Measurements from ENCODE around the gene HDHD3.

HDHD3 gene

DNA sequence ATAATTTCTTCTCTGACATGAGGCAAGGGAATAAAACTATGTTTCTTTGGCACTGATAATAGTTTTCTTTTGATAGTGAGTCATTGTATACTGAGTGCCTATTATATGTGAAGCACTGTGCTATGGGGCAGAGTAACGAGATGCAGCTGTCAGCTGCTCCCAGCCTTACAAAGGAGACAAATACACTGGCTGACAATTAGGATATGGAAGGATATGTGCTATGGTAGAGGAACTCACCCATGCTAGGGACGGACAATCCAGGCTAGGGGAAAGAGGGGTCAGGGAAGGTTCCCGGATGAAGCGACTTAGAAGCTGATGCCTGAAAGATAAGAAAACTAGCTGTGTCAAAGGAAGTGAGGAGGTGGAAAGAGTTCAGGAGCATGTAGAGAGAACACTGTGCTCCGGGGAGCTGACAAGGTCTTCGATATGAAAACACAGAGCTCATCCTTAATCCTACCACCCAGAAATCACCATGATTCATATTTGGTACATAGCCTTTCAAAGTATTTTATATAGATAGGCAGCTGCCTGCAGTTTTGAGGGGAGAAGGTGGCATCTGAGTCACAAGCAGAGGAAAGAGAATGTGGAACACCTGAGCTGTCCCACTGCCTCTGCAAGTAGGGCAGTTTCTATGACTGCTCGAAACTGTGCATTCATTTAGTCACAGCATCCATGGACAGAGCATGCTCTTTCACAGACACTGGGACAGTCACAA, 15.3 kb downstream of the HDHD3 start:
- DNase-seq: no peak

DNA sequence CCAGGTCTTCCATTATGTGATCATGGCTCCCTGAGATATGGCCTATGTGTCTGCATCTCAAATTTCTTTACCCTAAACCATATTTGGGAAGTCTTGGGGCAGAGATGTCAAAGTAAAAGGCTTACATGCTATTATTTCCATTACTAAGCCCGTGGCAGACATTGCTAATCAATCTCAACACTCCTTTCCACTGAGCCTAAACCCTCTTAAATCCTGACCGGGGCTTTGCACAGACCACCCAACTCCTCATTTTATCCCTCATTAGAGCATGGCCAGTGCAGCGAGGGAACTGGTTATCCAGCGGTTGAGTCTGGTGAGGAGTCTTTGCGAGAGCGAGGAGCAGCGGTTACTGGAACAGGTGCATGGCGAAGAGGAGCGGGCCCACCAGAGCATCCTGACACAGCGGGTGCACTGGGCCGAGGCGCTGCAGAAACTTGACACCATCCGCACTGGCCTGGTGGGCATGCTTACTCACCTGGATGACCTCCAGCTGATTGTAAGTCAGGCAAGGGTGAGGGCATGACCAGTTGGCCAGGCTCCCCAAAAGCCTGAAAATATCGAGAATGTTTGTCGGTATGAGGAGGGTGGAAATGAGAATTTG, 16.4 kb downstream of the HDHD3 start:
- no peak for DNase-seq

DNA sequence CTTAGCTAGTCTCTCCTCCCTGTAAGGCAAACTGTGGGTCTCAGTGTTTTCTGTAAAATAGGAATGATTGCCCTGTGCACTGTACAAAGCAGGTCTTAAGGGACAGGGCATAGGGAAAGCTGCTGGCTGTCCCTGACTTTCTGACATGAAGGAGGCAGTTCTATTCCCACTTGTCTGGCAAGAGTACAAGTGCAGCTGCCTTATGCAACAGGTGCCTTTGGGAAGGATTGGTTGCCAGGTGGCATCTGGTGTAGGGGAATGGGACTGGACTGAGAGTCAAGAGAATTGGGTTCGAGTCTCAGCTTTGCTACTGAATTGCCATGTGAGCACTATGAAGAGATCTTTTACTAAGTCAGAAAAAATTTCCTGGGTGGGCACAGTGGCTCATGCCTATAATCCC, 17.4 kb downstream of the HDHD3 start:
- DNase-seq: no peak

DNA sequence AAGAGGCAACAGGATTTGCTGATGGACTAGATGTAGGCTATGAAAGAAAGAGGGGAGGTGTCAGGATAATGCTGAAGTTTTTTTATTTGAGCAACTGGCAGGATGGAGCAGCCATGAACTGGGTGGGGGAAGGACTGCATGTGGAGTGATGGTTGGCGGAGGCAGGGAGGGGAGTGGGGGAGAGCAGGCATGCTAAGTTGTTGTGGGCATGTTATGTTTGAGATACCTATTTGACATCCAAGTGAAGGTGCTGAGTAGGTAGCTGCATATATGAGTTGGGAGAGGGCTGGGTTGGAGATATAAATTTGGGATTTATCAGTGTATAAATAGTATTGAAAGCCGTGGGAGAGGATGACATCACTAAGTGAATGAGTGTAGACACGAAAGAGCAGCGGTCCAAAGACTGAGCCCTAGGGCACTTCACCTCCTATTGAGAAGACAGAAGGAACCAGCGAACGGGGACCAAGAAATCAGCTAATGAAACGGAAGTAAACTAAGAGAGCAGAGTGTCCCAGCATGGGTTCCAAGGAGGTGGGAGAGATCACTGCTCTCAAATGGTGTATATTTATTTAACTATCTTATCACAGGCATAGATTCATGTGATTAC, 20.0 kb downstream of the HDHD3 start:
- no peak for DNase-seq

DNA sequence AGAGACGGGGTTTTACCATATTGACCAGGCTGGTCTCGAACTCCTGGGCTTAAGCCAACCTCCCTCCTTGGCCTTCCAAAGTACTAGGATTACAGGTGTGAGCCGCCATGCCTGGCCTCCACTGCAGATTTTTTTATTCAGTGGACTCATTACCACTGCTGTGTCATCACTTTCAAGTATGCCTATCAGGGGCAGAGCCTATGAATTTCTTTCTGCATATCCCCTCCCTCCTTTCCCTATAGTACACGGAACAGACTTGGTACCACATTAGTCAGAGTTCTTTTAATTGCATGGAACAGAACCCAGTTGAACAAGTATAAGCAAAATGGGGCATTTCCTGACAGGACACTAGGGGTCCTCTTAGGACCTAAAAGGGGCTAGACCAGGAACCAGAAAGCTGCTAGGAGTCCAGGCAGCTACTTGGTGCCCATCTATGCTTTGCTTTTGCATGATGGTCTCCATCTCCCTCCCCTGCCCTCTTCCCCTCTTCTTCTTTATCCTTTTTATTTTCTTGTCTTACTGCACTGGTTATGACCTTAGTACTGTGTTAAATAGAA, 21.7 kb downstream of the HDHD3 start:
- no peak for DNase-seq

DNA sequence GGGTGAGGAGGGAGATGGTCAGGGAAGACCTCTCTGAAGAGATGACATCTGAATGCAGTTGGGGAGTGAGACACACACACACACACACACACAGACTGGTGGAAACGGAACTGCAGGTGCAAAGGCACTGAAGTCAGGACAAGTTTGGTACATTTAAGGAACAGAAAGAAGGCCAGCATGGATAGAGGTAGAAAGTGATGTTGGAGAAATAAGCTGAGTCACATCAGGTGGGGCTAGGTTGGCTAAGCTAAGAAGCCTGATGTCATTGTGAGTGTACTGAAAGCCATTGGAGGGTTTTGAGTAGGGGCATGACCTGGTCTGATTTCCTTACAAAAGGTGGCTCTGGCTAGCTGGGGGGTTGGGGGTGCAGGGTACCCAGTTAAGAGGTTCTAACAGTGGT, 24.4 kb downstream of the HDHD3 start:
- no peak for DNase-seq

DNA sequence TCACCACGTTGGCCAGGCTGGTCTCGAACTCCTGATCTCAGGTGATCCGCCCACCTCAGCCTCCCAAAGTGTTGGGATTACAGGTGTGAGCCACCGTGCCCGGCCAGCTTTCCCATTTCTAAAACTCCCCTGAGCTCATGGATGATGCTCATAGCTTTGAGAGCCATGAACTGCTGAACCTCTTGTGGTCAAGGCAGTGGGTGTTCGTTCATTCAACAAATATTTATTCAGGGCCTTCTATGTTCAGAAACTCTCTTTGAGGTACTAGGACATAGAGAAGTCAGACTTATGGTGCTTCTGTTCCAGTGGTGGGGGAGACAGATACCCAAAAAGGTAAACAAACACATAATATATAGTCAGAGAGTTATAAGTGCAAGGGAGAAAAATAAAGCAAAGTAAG, 24.8 kb downstream of the HDHD3 start:
- DNase-seq: no peak

DNA sequence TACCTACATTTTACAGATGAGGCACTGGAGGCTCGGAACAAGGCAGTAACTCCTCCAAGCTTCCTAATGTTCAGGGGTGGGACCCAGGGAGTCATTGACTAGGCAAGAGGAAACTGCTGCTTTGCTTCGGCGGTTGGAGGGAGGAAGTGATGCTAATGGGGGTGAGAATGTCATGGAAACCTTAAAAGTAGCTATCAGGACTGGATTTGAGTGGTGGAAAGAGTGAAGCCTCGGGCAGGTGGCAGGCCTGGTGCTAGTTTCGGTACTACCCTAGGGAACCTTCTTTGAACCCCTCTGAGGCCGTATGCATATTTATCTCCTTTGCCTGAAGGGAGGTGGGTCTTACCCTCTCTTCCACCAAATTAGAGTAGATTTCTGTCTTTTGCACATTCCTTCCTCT, 25.8 kb downstream of the HDHD3 start:
- no peak for DNase-seq

DNA sequence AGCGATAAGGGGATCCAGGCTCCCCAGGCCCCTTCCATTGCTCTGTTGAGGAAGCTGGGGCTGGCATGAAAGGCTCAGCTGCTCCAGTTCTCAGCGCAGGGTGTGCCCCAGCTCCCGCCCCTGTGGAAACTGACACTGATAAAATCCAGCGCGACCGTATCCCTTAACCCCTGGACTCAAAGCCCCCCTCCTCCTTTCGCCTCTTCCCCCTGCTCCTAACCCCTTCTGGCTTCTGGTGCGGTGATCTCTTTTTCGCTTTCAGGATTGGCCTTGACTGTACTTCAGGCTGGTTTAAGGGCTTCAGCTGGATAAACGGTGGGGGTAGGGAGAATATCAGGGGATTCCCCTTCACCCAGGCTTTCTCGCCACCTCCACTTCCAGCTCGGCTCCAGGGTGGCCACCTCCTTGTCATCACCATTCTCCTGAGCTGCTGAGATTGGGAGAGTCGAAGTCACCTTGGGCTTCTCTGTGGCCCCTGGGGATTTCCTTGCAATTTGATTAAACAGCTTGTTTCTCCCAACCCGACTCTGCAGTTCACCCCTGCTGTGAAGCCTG, 26.6 kb downstream of the HDHD3 start:
- DNase-seq: peak; percentile 14

DNA sequence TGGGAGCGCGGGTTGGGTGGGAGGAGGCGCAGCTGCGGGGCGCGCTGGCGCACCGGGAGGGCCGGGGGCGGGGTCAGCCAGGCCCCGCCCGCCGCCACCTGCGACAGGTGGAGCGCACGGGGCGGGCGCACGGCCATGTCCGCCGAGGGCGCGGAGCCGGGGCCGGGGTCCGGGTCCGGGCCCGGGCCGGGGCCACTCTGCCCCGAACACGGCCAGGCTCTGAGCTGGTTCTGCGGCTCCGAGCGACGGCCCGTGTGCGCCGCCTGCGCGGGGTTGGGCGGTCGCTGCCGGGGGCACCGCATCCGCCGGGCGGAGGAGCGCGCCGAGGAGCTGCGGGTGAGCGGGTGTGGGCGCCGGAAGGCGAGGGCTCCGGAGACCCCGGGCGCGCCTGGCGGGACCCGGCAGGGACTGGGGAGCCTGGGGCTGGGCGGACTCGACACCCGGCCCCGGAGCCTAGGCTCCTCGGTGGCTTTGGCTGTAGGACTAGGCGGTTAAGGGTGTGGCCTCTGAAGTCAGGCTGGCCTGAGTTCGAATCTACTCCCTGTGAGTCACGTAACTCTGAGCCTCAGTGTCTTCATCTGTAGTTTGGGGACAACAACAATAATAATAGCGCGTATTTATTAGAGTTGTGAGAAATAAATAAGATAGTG, 27.2 kb downstream of the HDHD3 start, which contains the start of gene BSPRY:
TSS of gene BSPRY (plus strand) at position 97 of the 650 bp plus-strand sequence. CDS start at position 136, 39 bp downstream.
- DNase-seq: no peak

DNA sequence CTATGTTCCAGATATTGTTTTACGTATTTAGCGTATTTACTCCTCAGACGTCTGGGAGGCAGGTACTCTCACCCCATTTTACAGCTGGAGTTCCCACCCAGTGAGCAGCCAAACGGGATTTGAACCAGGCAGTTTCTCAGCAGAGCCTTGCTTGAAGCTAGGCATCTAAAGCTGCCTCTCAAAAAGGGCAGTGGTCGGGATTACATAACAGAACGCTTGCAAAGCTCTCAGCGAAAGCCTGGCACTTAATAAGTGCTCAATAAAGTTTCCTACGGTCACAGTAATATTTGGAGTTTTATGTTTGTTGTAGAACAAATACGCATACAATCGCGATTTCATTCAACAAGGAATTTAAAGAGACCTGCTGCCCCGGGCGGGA, 27.7 kb downstream of the HDHD3 start:
- no peak for DNase-seq

DNA sequence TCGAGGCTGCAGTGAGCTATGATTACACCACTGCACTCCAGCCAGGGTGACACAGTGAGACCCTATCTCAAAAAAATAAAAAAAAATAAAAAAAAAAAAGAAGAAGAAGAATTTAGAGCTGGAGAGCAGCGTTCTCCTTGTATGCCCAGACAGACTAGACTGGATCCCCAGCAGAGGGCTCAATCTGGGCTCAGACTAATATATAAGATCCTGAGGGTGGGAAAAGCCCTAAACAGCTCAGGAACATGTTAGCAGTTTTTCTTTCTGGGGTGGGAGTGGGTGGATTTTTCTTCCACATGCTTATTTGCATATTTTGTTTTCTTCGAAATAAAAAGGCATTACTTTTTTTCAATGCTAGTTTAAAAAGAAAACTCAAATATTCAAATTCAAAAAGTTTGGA, 28.3 kb downstream of the HDHD3 start:
- DNase-seq: no peak

DNA sequence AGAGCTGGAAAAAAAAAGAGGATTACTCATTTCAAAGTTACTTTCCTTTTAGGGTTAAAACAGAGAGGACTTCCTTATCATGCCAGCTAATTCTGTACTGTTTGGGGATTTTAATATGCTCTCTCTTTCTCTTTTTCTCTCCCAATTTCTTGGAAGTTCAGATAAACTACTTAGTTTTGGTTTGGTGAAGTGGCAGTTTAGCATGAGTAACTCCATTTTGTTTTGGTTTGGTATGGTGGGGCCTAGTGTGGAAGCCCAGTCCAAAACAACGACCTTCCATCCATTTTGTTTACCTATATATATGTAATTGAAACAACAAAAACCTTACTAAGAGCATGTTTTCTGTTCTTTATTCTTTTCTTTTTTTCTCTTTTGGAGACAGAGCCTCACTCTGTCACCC, 31.1 kb downstream of the HDHD3 start:
- DNase-seq: no peak

DNA sequence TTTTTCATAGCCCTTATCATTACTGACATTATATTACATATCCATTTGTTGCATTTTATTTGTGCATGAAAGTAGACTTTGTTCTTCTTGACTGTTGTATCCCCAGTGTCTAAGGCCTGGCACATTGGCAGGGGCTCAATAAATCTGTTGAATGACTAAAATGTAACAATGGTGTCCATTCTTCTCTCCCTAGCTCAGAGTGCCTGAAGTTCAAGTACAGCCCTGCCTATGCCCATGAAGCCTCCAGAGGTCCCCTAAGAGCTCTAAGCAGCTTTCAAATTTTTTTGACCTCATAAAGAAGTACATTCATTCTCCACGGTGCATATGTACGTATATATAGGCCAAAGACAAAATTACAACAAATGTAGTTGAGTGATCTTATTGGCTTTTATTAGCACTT, 31.6 kb downstream of the HDHD3 start:
- DNase-seq: no peak

DNA sequence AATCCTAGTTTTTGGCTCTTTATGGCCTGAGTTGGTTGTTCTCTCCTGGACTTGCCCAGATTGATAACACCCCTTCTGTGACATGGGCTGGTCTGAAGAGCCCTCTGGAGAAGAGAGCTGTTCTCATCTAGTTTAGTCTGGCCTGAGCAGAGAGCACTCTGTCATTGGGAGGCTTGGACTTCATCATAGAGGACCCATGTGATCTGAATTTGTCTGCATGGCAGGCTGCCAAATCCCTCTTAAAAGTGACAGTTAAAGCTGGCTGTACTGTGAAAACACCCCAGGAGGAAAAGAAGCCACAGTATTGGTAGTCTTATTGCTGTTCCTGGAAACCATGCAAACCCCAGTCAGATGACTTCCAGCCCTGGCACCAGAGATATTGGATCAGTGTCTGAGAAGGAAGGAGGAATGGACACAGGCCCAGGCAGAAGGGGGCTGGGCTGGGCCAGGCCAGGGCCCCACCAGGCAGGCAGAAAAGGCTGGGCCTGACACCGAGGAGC, 33.0 kb downstream of the HDHD3 start:
- DNase-seq: peak; percentile 68

DNA sequence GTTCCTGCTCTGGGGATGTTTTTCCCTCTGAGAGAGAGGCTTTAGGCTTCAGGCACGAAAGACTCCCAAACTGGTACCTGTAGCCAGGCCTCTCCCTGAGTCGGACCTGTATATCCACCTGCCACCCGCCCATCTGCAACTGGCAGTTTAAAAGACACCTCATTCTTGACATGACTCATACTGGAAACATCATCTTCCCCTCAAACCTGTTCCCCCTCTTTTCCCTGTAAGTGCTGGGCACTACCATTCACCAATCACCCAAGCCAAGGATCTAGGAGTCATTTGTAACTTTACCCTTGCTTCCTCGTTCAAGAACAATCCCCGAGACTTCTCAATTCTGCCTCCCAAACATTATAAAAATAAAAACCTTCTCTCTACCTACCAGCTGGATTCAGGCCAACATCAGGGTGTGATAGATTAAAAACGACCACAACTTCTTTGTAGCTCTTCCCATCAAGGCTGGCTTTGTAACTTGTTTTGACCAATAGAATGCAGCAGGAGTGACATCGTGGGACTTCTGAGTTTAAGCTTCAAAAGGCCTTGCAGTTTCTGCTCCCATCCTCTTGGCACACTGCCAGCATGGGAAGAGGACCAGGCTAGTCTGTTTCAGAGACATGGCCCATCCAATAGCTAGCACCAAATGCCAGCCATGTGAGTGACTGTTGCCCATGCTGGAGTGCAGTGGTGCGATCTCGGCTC, 34.9 kb downstream of the HDHD3 start:
- DNase-seq: no peak

DNA sequence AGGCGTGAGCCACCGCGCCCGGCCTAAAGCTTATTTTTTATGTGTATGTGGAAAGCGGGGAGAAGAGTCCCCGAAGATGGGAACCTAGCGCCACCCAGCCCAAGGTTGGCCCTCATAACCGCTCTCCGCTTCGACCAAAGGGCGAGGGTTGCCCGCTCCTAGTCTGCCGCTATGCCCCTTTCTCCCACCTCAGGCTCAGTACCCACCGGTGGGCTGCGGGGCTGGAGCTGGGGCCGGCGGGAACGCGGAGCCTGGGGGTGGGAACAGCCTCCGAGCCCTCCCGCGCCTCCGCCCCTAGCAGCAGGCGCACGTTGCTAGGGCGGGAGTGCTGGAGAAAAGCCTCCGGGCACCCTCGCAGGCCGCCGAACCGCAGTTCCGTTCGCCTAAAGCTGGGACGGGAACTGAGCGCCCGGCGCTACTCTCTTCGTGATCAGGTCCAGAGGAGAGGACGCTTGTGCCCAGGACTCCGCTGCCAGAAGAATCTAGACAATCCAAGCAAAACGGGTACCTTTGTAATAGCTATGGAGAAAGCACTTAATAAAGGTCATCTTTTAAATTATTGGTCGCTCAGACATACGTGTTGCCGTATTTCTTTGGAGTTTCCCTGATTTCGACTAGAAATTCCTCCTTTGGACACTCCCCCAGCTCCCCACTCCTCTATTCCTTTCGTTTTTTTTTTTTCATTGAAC, 36.6 kb downstream of the HDHD3 start, which contains the start of gene WDR31:
TSS of gene WDR31 (minus strand) at position 265 of the 689 bp plus-strand sequence. CDS start 8,253 bp downstream, outside the sequence.
- DNase-seq: peak; percentile 90

DNA sequence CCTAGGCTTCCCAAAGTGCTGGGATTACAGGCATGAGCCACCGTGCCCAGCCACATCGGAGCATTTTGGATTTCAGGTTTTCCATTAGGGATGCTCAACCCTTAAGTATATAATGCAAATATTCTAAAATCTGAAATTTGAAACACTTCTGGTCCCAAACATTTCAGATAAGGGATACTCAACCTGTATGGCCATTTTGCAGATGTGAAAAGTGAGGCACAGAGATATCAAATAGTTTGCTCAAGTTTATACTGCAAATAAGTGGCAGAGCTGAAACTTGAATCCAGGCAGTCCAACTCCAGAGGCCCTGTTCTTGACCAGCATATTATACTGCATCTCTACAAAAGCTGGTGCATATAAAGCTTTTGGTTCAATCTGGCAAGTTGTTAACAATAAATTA, 39.1 kb downstream of the HDHD3 start:
- no peak for DNase-seq

DNA sequence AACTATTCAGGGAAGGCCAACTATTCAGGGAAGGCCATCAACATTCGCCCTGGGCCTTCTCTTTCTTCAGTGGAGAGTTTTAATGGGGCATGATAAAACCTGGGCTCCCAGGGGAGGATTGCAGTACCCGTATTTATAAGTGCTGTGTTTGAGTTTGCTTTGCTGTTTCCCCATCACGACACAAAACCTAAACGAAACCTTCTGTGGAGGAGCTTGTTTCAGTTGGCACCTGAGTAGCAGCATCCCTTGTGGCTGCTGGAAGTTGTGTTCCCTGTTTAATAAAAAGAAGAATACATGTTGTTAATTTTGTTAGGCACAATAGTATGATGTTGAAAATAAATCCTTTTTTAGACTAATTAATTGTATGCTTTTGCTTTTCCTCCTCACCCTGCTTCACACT, 45.0 kb downstream of the HDHD3 start:
- DNase-seq: no peak

DNA sequence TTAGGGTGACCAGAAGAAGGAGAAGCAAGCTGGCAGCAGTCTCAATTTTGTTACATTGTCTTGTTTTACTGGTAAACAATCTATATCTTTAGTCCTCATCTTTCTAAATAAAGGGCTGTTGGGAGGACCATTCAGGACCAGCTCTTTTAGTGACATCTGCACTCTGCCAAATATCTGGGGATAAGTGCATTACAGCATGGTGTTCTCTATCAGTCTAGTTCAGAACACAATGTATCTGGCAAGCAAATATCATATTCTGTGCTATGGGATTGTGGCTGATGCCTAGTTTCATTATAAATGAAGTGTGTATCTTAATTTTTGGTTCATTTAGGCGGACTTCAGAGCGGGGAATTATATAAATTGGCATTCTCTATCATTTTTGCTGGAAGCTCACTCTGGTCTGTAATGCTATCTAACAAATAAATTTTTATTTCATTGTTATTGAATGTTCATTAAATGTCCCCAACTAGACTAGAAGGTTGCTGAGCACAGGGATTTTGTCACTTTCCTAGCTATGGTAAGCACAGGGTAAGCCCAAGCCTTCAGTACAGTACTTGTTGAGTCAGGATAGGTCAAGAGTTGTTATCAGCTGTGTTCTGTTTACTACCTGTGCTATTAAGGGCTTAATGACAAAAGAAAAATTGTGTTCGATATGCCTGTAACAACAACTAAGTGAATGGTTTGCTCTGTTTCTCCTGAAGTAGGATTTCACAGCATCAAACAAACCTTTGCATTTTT, 48.6 kb downstream of the HDHD3 start:
- no peak for DNase-seq

DNA sequence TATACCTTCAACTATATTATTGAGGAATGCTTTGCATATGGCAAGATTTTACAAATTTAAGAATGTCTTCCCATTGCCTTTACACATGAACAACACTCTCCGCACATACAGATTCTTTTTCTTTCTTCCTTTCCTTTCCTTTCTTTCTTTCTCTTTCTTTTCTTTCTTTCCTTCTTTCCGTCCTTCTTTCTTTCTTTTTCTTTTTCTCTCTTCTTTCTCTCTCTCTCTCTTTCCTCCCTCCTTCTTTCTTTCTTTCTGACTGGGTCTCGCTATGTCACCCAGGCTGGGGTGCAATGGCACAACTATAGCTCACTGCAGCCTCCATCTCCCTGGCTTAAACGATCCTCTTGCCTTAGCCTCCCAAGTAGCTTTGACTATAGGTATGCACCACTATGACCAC, 50.6 kb downstream of the HDHD3 start:
- no peak for DNase-seq
